Measurements from ENCODE around the gene SLC7A11. TPM values are rescaled to one million over a fixed set of nuclear protein-coding genes. Genes with fewer than 3 reads are reported as not detected.
"Not testable (repeated sequence)": the region's sequence is repeated elsewhere in the genome, so short reads cannot be mapped to it uniquely, and the experiment has no call there.

The SLC7A11 gene
- total RNA-seq, 4 donors from 2014 or later = under 0.01 to 2.5 (median 0.82) TPM; not detected in 1

GRCh38 chr4:138217567-138217966, 24.6 kb downstream of the SLC7A11 start:
- no peaks in the 10 kb centered on the region for H3K36me3 ChIP-seq
- 91 to 100% methylated on average over 3 to 5 of the region's 5 CpGs for WGBS, 2 donors (ENCODE audit: low coverage in 1 of 2)
- peaks cover 5 to 10% (median 7%) of the 10 kb centered on the region in 4 donors for H3K4me1 ChIP-seq
- no peak overlapping the region for H3K27ac ChIP-seq
- no peak for DNase-seq
- TF ChIP-seq CTCF (IDR thresholded peaks at IDR 0.05) = no peak
- TF ChIP-seq POLR2A (IDR thresholded peaks at IDR 0.05) = no peak
- TF ChIP-seq POLR2AphosphoS5 (IDR thresholded peaks at IDR 0.05) = no peak
- no peak for TF ChIP-seq EP300 (IDR thresholded peaks at IDR 0.05; ENCODE audit: low read depth)
- intact Hi-C loops (cut with DNase I; ENCODE audit: low total_unique reads) (no loop called here), in situ Hi-C loops (cut with MboI; ENCODE audit: low pct_ligation_motif_present in 1 of 4, low pct_unique_long_range_greater_than_20kb in 1 of 4, low sequenced_read_pairs in 3 of 4) (no loop called here)
- no peaks in the 10 kb centered on the region for H3K9me3 ChIP-seq
- H3K4me3 ChIP-seq = no peak overlapping the region
- no peaks in the 10 kb centered on the region for H3K27me3 ChIP-seq

- H3K27ac ChIP-seq = no peak overlapping the region
- DNase-seq = no peak
- TF ChIP-seq CTCF (IDR thresholded peaks at IDR 0.05) = no peak
- no peak for TF ChIP-seq EP300 (IDR thresholded peaks at IDR 0.05; ENCODE audit: low read depth)
- no peaks in the 10 kb centered on the region for H3K36me3 ChIP-seq
- intact Hi-C loops (cut with DNase I; ENCODE audit: low total_unique reads) = no loop called here
- WGBS, 2 donors (ENCODE audit: low coverage in 1 of 2) = 60 to 81% methylated on average over 1 to 4 of the region's 4 CpGs
- no peaks in the 10 kb centered on the region for H3K9me3 ChIP-seq
- H3K4me1 ChIP-seq = no peaks in the 10 kb centered on the region
- in situ Hi-C loops (cut with MboI; ENCODE audit: low pct_ligation_motif_present in 1 of 4, low pct_unique_long_range_greater_than_20kb in 1 of 4, low sequenced_read_pairs in 3 of 4) = no loop called here
- H3K27me3 ChIP-seq = no peaks in the 10 kb centered on the region
- H3K4me3 ChIP-seq = no peak overlapping the region
These were observed 25.8 kb downstream of the SLC7A11 start for GRCh38 chr4:138216272-138216867.

- H3K4me3 ChIP-seq; intact Hi-C loops (cut with DNase I; ENCODE audit: low total_unique reads); H3K4me1 ChIP-seq; H3K36me3 ChIP-seq; H3K9me3 ChIP-seq; H3K27ac ChIP-seq; in situ Hi-C loops (cut with MboI; ENCODE audit: low pct_ligation_motif_present in 1 of 4, low pct_unique_long_range_greater_than_20kb in 1 of 4, low sequenced_read_pairs in 3 of 4); DNase-seq; H3K27me3 ChIP-seq: not testable (repeated sequence)
- WGBS, 2 donors (ENCODE audit: low coverage in 1 of 2) = 70 to 75% methylated on average over 1 to 2 of the region's 2 CpGs
These were observed 31.6 kb downstream of the SLC7A11 start for GRCh38 chr4:138210576-138210975.

GRCh38 chr4:138209094-138209493, 33.1 kb downstream of the SLC7A11 start:
- Histone ChIP-seq H3K27me3 (no peaks in the 10 kb centered on the region), H3K36me3 (no peaks in the 10 kb centered on the region), H3K9me3 (no peaks in the 10 kb centered on the region), H3K4me1 (peaks cover 0 to 17% (median 0%) of the 10 kb centered on the region in 4 donors), H3K27ac (no peak overlapping the region), H3K4me3 (no peak overlapping the region)
- in situ Hi-C loops (cut with MboI; ENCODE audit: low pct_ligation_motif_present in 1 of 4, low pct_unique_long_range_greater_than_20kb in 1 of 4, low sequenced_read_pairs in 3 of 4) = no loop called here
- TF ChIP-seq POLR2A (IDR thresholded peaks at IDR 0.05) = no peak
- TF ChIP-seq CTCF (IDR thresholded peaks at IDR 0.05) = no peak
- TF ChIP-seq EP300 (IDR thresholded peaks at IDR 0.05; ENCODE audit: low read depth) = no peak
- TF ChIP-seq POLR2AphosphoS5 (IDR thresholded peaks at IDR 0.05) = no peak
- DNase-seq = no peak
- intact Hi-C loops (cut with DNase I; ENCODE audit: low total_unique reads) = no loop called here
- 97 to 100% methylated on average over 1 of the region's 1 CpG for WGBS, 2 donors (ENCODE audit: low coverage in 1 of 2)
